ENCODE data around the gene PDE4B.

GRCh38 chr1:66247415-66248208 lies 454.9 kb downstream of the PDE4B start:
- TF ChIP-seq CTCF (IDR thresholded peaks at IDR 0.05; ENCODE audit: low read length), result no peak
- TF ChIP-seq EZH2 (IDR thresholded peaks at IDR 0.05; ENCODE audit: borderline replicate concordance, low read length), result no peak
